Measurements from ENCODE around the gene NTSR1. TPM values are rescaled to one million over a fixed set of nuclear protein-coding genes. Genes with fewer than 3 reads are reported as not detected.

NTSR1 gene
- total RNA-seq, 6 experiments from 2014 or later, result 0.04 to 0.74 (median 0.09) TPM; not detected in 2

GRCh38 chr20:62690261-62690820 is 18.3 kb upstream of the NTSR1 start:
- Histone ChIP-seq H3K27me3 (no peaks in the 10 kb centered on the region), H3K4me3 (no peak overlapping the region), H3K27ac (no peak overlapping the region), H3K9me3 (no peaks in the 10 kb centered on the region), H3K4me1 (no peaks in the 10 kb centered on the region), H3K36me3 (no peaks in the 10 kb centered on the region)
- WGBS (ENCODE audit: insufficient coverage, low coverage, low lambda C conversion rate, missing lambda C conversion rate), result 68% methylated on average over 12 of the region's 17 CpGs
- ATAC-seq, result no peak
- intact Hi-C loops (cut with DNase I), result no loop called here
- no peak for TF ChIP-seq CTCF (IDR thresholded peaks at IDR 0.05)
- DNase-seq, result no peak

GRCh38 chr20:62691487-62691886 is 17.1 kb upstream of the NTSR1 start:
- TF ChIP-seq POLR2A (IDR thresholded peaks at IDR 0.05) (no peak), CTCF (IDR thresholded peaks at IDR 0.05) (no peak)
- Histone ChIP-seq H3K4me3 (no peak overlapping the region), H3K27me3 (no peaks in the 10 kb centered on the region), H3K9me3 (no peaks in the 10 kb centered on the region), H3K4me1 (no peaks in the 10 kb centered on the region), H3K36me3 (no peaks in the 10 kb centered on the region), H3K27ac (no peak overlapping the region)
- no peak for ATAC-seq
- intact Hi-C loops (cut with DNase I), result no loop called here
- DNase-seq, result no peak
- WGBS (ENCODE audit: insufficient coverage, low coverage, low lambda C conversion rate, missing lambda C conversion rate), result 68% methylated on average over 10 of the region's 15 CpGs

GRCh38 chr20:62692176-62692575 is 16.5 kb upstream of the NTSR1 start:
- TF ChIP-seq CTCF (IDR thresholded peaks at IDR 0.05), result no peak
- no peak for TF ChIP-seq POLR2A (IDR thresholded peaks at IDR 0.05)
- no peaks in the 10 kb centered on the region for H3K9me3 ChIP-seq
- H3K4me1 ChIP-seq, result no peaks in the 10 kb centered on the region
- ATAC-seq (no peak), DNase-seq (no peak)
- no peaks in the 10 kb centered on the region for H3K36me3 ChIP-seq
- 80% methylated on average over 2 of the region's 8 CpGs for WGBS (ENCODE audit: insufficient coverage, low coverage, low lambda C conversion rate, missing lambda C conversion rate)
- H3K27me3 ChIP-seq, result no peaks in the 10 kb centered on the region
- intact Hi-C loops (cut with DNase I), result no loop called here
- H3K27ac ChIP-seq, result no peak overlapping the region
- no peak overlapping the region for H3K4me3 ChIP-seq

- ATAC-seq (no peak), DNase-seq (no peak)
- no peaks in the 10 kb centered on the region for H3K9me3 ChIP-seq
- no peaks in the 10 kb centered on the region for H3K4me1 ChIP-seq
- H3K27ac ChIP-seq, result no peak overlapping the region
- TF ChIP-seq CTCF (IDR thresholded peaks at IDR 0.05) (no peak), POLR2A (IDR thresholded peaks at IDR 0.05) (no peak)
- no peak overlapping the region for H3K4me3 ChIP-seq
- no peaks in the 10 kb centered on the region for H3K27me3 ChIP-seq
- intact Hi-C loops (cut with DNase I), result no loop called here
- H3K36me3 ChIP-seq, result no peaks in the 10 kb centered on the region
- WGBS (ENCODE audit: insufficient coverage, low coverage, low lambda C conversion rate, missing lambda C conversion rate), result 65% methylated on average over 8 of the region's 22 CpGs
Observed at GRCh38 chr20:62692801-62693523, 15.7 kb upstream of the NTSR1 start.

Measured in right lobe of liver (tissue), 6 donors.